Activated CD8-positive, alpha-beta memory T cell treated with anti-CD3 and anti-CD28 coated beads, Interleukin-2, amount 50 U/mL, for 1 hour (primary cell): Measurements from ENCODE around the gene EZH2.

ENCODE experiments used
- DNase-seq: peaks from one replicate; pipeline ENCODE4 v3.0.0-alpha.2; 2020; ENCODE audit errors: extremely low read depth

EZH2 gene

GRCh38 chr7:148898845-148899484 is 14.9 kb upstream of the EZH2 start:
- DNase-seq: no peak

- no peak for DNase-seq
Measured at GRCh38 chr7:148894591-148894990, 10.5 kb upstream of the EZH2 start.

GRCh38 chr7:148893071-148893470 is 9.0 kb upstream of the EZH2 start:
- no peak for DNase-seq

GRCh38 chr7:148888300-148888699 is 4.2 kb upstream of the EZH2 start:
- DNase-seq: no peak

- no peak for DNase-seq
Measured at GRCh38 chr7:148886844-148887243, 2.8 kb upstream of the EZH2 start.

- peak; percentile 68 for DNase-seq
Measured at GRCh38 chr7:148884299-148885022, 370 bp upstream of the EZH2 start.

- DNase-seq: peak; percentile 25
Measured at GRCh38 chr7:148883266-148884048, 634 bp downstream of the EZH2 start.

- no peak for DNase-seq
Measured at GRCh38 chr7:148882841-148883265, 1.2 kb downstream of the EZH2 start.

GRCh38 chr7:148882192-148882591 is 1.9 kb downstream of the EZH2 start:
- no peak for DNase-seq

- no peak for DNase-seq
Measured at GRCh38 chr7:148878317-148878716, 5.8 kb downstream of the EZH2 start.

GRCh38 chr7:148877517-148877916 is 6.6 kb downstream of the EZH2 start:
- no peak for DNase-seq

GRCh38 chr7:148872188-148872587 is 11.9 kb downstream of the EZH2 start:
- DNase-seq: no peak

- no peak for DNase-seq
Measured at GRCh38 chr7:148871551-148871950, 12.5 kb downstream of the EZH2 start.

GRCh38 chr7:148871030-148871429 is 13.1 kb downstream of the EZH2 start:
- DNase-seq: no peak

- DNase-seq: no peak
Measured at GRCh38 chr7:148868378-148868674, 15.8 kb downstream of the EZH2 start.

GRCh38 chr7:148867596-148868377 is 16.3 kb downstream of the EZH2 start:
- no peak for DNase-seq

GRCh38 chr7:148866362-148866761 is 17.7 kb downstream of the EZH2 start:
- no peak for DNase-seq

- DNase-seq: no peak
Measured at GRCh38 chr7:148865283-148865682, 18.8 kb downstream of the EZH2 start.

- no peak for DNase-seq
Measured at GRCh38 chr7:148863324-148863723, 20.8 kb downstream of the EZH2 start.

- no peak for DNase-seq
Measured at GRCh38 chr7:148862481-148862880, 21.6 kb downstream of the EZH2 start.

GRCh38 chr7:148858489-148858888 is 25.6 kb downstream of the EZH2 start:
- no peak for DNase-seq

GRCh38 chr7:148856891-148857290 is 27.2 kb downstream of the EZH2 start:
- no peak for DNase-seq
